ENCODE measurements around the gene GLIPR2.

The GLIPR2 gene

DNA sequence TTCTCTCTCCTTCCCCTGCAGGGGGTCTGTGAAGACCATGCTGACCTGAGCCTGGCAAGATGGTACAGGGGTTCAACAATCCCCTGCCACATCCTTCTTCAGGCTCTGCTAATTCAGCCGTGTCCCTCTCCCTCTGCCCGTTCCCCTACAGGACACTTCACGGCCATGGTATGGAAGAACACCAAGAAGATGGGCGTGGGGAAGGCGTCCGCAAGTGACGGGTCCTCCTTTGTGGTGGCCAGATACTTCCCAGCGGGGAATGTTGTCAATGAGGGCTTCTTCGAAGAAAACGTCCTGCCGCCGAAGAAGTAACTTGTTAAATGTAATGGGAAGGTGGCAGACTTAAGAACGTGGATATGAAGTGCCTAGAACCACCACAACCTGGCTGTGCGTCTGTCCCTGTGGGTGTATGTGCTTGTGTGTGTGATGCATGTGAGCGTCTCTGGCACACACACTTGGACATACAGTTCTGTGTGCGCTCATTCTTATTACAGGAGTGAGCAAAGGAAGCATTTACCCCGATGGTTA lies 25.7 kb downstream of the GLIPR2 start:
- H3K27ac ChIP-seq = no peak overlapping the region
- TF ChIP-seq ZFX (IDR thresholded peaks at IDR 0.05; ENCODE audit: borderline replicate concordance) = no peak
- TF ChIP-seq, protein P1, sequence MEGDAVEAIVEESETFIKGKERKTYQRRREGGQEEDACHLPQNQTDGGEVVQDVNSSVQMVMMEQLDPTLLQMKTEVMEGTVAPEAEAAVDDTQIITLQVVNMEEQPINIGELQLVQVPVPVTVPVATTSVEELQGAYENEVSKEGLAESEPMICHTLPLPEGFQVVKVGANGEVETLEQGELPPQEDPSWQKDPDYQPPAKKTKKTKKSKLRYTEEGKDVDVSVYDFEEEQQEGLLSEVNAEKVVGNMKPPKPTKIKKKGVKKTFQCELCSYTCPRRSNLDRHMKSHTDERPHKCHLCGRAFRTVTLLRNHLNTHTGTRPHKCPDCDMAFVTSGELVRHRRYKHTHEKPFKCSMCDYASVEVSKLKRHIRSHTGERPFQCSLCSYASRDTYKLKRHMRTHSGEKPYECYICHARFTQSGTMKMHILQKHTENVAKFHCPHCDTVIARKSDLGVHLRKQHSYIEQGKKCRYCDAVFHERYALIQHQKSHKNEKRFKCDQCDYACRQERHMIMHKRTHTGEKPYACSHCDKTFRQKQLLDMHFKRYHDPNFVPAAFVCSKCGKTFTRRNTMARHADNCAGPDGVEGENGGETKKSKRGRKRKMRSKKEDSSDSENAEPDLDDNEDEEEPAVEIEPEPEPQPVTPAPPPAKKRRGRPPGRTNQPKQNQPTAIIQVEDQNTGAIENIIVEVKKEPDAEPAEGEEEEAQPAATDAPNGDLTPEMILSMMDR (IDR thresholded peaks at IDR 0.05) = no peak

DNA sequence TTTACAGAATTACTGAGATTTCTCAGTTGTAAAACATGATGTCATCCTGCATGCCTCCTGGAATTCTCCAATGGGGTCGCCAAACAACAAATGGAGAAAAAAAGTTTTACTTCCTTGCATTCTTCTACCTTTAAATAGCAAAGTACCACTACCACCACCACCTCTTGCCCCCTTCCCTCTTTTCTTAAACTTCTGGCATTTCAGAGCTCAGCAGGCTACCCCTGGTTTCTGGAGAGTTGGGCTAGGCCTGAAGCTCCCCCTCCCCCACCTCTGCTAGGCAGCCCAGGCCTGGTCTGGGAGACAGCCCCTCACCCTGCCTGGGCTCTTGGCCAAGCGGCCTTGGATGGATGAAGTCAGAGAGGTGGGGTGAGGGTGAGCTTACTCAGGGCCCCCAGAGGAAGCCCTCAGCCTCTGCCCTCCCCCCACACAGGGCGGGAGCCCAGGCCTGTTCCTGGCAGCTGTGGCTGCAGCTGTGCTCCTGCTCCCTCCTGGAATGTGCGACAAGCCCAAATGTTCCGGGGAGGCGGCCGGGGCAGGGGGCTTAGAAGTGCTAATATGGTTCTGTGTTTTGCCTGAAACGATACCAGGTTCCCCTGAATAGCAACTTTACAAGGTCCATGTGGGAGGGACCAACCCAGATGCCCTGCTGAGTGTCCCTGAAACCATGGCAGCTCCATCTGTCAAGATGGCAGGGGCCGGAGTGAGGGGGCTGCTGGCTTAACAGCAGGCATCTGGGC lies 26.7 kb downstream of the GLIPR2 start:
- H3K27ac ChIP-seq = no peak overlapping the region
- TF ChIP-seq, protein P1 (IDR thresholded peaks at IDR 0.05) = no peak
- no peak for TF ChIP-seq ZFX (IDR thresholded peaks at IDR 0.05; ENCODE audit: borderline replicate concordance)

DNA sequence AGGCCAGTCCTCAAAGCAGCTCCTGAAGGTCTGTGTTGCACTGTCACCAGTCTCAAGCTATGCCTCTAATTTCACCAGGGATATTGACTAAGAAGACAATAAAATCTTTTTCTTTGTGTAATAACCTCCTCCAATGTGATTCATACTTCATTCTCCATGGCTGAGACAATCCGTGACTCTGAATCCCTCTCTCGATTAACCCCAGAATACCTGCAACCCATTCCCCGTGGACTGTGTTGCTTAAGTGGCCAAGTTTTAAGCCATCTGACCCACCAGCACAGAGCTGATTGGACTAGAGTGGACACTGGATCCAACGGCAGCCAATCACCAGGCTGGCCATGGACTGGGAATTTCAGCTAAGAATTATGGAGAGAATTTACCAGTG lies 27.2 kb downstream of the GLIPR2 start:
- no peak for TF ChIP-seq ZFX (IDR thresholded peaks at IDR 0.05; ENCODE audit: borderline replicate concordance)
- TF ChIP-seq, protein P1 (IDR thresholded peaks at IDR 0.05) = no peak

DNA sequence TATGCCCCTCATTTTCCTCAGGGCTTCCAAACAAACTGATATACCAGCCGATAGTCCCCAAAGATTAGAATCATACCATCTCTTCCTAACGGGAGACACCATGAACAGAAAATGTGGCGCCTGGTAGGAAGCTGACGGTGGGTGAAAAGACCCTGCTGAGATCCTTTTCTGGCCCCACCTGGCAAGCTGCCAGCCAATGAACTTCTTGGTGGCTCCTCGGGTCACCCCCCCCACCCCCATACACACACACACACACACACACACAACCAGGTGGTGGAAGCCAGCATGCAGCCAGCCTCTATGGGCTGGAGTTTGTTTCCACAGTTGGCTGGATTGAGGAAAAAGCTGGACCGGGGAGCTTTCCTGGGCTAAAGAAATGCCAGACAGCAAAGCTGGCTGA lies 27.8 kb downstream of the GLIPR2 start:
- no peak overlapping the region for H3K27ac ChIP-seq
- TF ChIP-seq, protein P1 (IDR thresholded peaks at IDR 0.05) = no peak
- no peak for TF ChIP-seq ZFX (IDR thresholded peaks at IDR 0.05; ENCODE audit: borderline replicate concordance)

More for the DNA sequence above, 27.2 kb downstream of the GLIPR2 start:
- H3K27ac ChIP-seq = no peak overlapping the region

DNA sequence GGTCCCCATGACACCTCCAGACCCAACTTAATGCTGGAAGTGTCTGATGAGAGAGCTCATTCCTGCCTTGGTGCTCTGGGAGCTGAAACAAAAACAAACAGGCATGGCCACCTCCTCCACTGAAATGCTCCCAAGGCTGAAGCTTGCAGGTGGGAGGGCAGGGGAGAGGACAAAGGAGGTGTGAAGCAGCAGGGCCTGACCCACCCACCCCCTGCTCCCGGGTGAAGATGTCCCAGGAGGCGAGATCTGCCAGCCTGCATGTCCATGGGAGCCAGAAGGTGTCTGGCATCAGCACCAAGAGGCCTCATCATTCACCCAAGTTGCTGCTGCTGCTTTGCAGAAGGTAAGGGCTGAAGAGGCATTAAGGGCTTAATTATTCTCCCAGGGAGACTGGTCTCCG lies 28.5 kb downstream of the GLIPR2 start:
- no peak overlapping the region for H3K27ac ChIP-seq
- TF ChIP-seq, protein P1 (IDR thresholded peaks at IDR 0.05) = no peak
- TF ChIP-seq ZFX (IDR thresholded peaks at IDR 0.05; ENCODE audit: borderline replicate concordance) = no peak

DNA sequence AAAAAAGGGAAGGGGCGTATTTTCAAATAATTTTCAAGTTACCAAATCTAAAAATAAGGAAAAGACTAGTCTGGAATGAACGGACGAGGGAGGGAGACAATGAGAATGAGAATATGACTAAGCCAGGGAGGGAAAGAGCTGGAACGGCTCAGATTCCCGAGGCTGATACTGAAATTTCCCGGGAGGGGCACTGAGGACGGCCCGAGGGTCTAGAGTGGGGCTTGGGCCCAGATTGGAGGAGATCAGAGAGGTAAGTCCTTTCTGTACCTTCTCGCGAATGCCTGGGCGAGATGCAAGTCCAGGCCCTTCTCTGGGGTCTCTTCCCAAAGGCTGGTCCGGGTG lies 29.3 kb downstream of the GLIPR2 start:
- TF ChIP-seq ZFX (IDR thresholded peaks at IDR 0.05; ENCODE audit: borderline replicate concordance) = no peak
- TF ChIP-seq, protein P1 (IDR thresholded peaks at IDR 0.05) = no peak
- H3K27ac ChIP-seq = no peak overlapping the region

DNA sequence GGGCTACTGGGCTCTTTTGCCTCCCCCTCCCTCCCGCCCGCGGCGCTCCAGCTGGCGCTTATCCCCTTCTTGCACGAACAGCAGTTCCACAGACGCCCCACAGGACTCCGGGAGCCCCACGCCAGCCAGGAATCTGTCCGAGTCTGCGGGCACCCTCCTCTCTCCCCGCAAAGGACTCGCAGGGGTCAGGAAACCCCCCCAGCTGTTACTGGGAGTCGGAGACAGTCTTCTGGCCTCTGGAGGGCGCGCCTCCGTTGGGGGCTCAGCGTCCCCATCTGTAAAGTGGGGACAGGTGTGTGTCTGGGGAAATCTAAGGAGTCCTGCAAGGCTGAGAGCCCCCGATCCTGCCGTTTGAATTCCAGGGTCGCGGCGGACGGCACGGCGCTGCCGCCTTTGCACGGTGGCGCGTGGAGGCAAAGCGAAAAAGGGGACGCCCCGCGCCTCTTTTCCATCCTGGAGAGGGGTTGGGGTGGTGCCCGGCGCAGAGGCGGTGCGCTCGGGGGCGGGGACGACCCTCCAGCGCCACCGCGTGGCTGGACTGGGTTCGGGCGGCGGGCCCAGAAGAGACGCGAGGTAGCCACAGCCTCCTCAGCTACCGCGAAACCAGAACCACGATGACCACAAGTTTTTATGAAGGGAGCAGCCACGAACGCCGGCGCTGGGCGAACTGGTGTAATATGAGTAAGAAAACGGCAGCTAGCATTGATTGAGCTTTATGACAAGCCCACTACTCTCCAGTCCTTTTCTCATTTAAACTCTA lies 29.8 kb downstream of the GLIPR2 start:
- no peak overlapping the region for H3K27ac ChIP-seq
- TF ChIP-seq ZFX (IDR thresholded peaks at IDR 0.05; ENCODE audit: borderline replicate concordance) = no peak
- TF ChIP-seq, protein P1 (IDR thresholded peaks at IDR 0.05) = peak; percentile 98

Measured in 22Rv1 (cell line).